ENCODE data around the gene GNPTAB.

- no peak for TF ChIP-seq FOXK1 (CRISPR knock-in tag; IDR thresholded peaks at IDR 0.05)
- TF ChIP-seq CTCF (IDR thresholded peaks at IDR 0.05): no peak
- no peak for TF ChIP-seq ZNF671 (CRISPR knock-in tag; IDR thresholded peaks at IDR 0.05)
- no peak for TF ChIP-seq CREM (CRISPR knock-in tag; IDR thresholded peaks at IDR 0.05)
- no peak for TF ChIP-seq PREB (CRISPR knock-in tag; IDR thresholded peaks at IDR 0.05; ENCODE audit: borderline replicate concordance)
- no peak for TF ChIP-seq E2F5 (CRISPR knock-in tag; IDR thresholded peaks at IDR 0.05)
- TF ChIP-seq USF2 (CRISPR knock-in tag; IDR thresholded peaks at IDR 0.05): no peak
- TF ChIP-seq MAX (CRISPR knock-in tag; IDR thresholded peaks at IDR 0.05): no peak
Measured at GRCh38 chr12:101828463-101829196, 2.1 kb downstream of the GNPTAB start.

All from WTC11 (cell line).